ENCODE data around the gene ZCCHC24. TPM values are rescaled to one million over a fixed set of nuclear protein-coding genes. Genes with fewer than 3 reads are reported as not detected.

ZCCHC24 gene
- total and polyA plus RNA-seq, 2 donors (not counting 3 experiments of a cell fraction or from before 2014, with no cell fraction given): 5.2 to 8.4 TPM

- TSS peak; percentile 14 for BruUV-seq (replicated peaks)
- POLR2A ChIA-PET: interaction anchor here (0.6 kb wide), 1 partner anchor 23 kb away, joined by 9 read pairs; no protein-coding TSS in a partner anchor
Observed at GRCh38 chr10:79444199-79445119, 965 bp downstream of the ZCCHC24 start.

More at GRCh38 chr10:79444199-79445119, 965 bp downstream of the ZCCHC24 start:
- no peaks in the 10 kb centered on the region for H3K36me3 ChIP-seq (ENCODE audit: control insufficient read depth in 2 of 2, extremely low read depth in 1 of 2, insufficient read depth in 2 of 2, low read length in 2 of 2)
- H3K79me2 ChIP-seq (ENCODE audit: control insufficient read depth, insufficient read depth, low read length): no peaks in the 10 kb centered on the region
- peak overlapping the region; percentile 9 to 64 (median 33) for H3K4me3 ChIP-seq (replicated peaks in 1 of 3; ENCODE audit: insufficient read depth in 1 of 3, low read depth in 1 of 3, low read length in 3 of 3)
- no peaks in the 10 kb centered on the region for H3K27me3 ChIP-seq (ENCODE audit: control insufficient read depth in 2 of 2, insufficient read depth in 2 of 2, low read length in 2 of 2)
- dilution Hi-C loops (cut with MboI; ENCODE audit: extremely low pct_ligation_motif_present, low sequenced_read_pairs): no loop called here
- CTCF ChIA-PET: interaction anchor here (0.8 to 2.7 kb wide), 5 partner anchors 9 to 70 kb away, joined by 3 to 20 read pairs (median 5); no protein-coding TSS in a partner anchor
- H3K27ac ChIP-seq (ENCODE audit: insufficient read depth, low read depth, low read length): no peak overlapping the region
- TF ChIP-seq POLR2AphosphoS5 (IDR thresholded peaks at IDR 0.05; ENCODE audit: insufficient read depth, low read depth, low read length) (no peak), FOS (IDR thresholded peaks at IDR 0.05; ENCODE audit: borderline replicate concordance, insufficient read depth, low read length) (no peak), POLR2A (IDR thresholded peaks at IDR 0.05; ENCODE audit: low read depth, low read length) (no peak), GATA2 (IDR thresholded peaks at IDR 0.05; ENCODE audit: insufficient read depth, insufficient read length, low read depth, low read length) (no peak), MYC (IDR thresholded peaks at IDR 0.05; ENCODE audit: low read depth, low read length) (no peak), EZH2 (IDR thresholded peaks at IDR 0.05; ENCODE audit: borderline replicate concordance, low read depth, low read length, severe bottlenecking) (no peak), MAX (IDR thresholded peaks at IDR 0.05; ENCODE audit: insufficient read depth, insufficient read length) (no peak), JUN (IDR thresholded peaks at IDR 0.05; ENCODE audit: borderline replicate concordance, insufficient read depth, insufficient read length, low read depth) (no peak)
- TF ChIP-seq, protein P1, sequence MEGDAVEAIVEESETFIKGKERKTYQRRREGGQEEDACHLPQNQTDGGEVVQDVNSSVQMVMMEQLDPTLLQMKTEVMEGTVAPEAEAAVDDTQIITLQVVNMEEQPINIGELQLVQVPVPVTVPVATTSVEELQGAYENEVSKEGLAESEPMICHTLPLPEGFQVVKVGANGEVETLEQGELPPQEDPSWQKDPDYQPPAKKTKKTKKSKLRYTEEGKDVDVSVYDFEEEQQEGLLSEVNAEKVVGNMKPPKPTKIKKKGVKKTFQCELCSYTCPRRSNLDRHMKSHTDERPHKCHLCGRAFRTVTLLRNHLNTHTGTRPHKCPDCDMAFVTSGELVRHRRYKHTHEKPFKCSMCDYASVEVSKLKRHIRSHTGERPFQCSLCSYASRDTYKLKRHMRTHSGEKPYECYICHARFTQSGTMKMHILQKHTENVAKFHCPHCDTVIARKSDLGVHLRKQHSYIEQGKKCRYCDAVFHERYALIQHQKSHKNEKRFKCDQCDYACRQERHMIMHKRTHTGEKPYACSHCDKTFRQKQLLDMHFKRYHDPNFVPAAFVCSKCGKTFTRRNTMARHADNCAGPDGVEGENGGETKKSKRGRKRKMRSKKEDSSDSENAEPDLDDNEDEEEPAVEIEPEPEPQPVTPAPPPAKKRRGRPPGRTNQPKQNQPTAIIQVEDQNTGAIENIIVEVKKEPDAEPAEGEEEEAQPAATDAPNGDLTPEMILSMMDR (IDR thresholded peaks at IDR 0.05; ENCODE audit: extremely low read depth in 1 of 2, insufficient read depth in 1 of 2, low read depth in 1 of 2, low read length in 2 of 2): no peak
- peak overlapping the region; percentile 25 for H3K4me2 ChIP-seq (ENCODE audit: insufficient read depth, low read length)
- H3K4me1 ChIP-seq (ENCODE audit: control insufficient read depth, extremely low read depth, insufficient read depth, low read length): peaks cover 19% of the 10 kb centered on the region
- intact Hi-C loops (cut with micrococcal nuclease): loop anchor here (1.0 kb wide), 2 partner anchors 41 to 45 kb away; no protein-coding TSS in a partner anchor
- no peaks in the 10 kb centered on the region for H3K9me3 ChIP-seq (replicated peaks; ENCODE audit: control insufficient read depth, insufficient read depth, low read length)
- peak; percentile 60 for FAIRE-seq
- peak overlapping the region; percentile 44 for H2AFZ ChIP-seq (ENCODE audit: low read depth, low read length)
- DNase-seq (ENCODE audit: low read depth, low spot score): peak; percentile 33
- H3K9me1 ChIP-seq (replicated peaks; ENCODE audit: control insufficient read depth, extremely low read depth, insufficient read depth, low read length): no peaks in the 10 kb centered on the region
- H4K20me1 ChIP-seq (replicated peaks; ENCODE audit: control insufficient read depth, extremely low read depth, insufficient read depth, low read length): no peaks in the 10 kb centered on the region
- H3K9ac ChIP-seq (replicated peaks; ENCODE audit: extremely low read depth, insufficient read depth, low read length): no peak overlapping the region

Data from endothelial cell of umbilical vein (primary cell).